DMS79 treated with DMSO at 0.1 percent for 48 hours (cell line): ENCODE data around the gene NOXRED1.
A peak's percentile ranks its signal among the peaks of the same experiment; 100 is the strongest.
"Not testable (repeated sequence)": the region's sequence is repeated elsewhere in the genome, so short reads cannot be mapped to it uniquely, and the experiment has no call there.

Experiments used
- DNase-seq: peaks from one replicate; lab custom pipeline; 2025; lab: John Stamatoyannopoulos, UW

NOXRED1 gene, protein sequence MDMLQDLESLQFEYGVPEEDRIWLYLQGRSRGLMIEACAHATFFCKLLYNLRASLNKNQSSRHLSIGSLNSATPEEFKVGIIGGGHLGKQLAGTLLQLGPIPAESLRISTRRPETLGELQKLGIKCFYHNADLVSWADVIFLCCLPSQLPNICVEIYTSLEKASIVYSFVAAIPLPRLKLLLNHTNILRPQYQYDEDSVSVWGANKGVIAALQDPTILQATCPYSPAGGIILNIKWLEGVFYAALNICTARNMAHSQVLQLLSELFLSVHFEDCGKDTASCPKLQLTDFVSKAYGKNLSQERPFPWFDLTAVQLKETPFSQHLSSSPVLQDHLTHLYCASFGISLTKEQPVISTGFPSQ

GRCh38 chr14:77423423-77423822, at the start of gene NOXRED1:
TSS of gene NOXRED1 (minus strand) at chr14:77423523. CDS start at chr14:77422889, 634 bp downstream.
- no peak for DNase-seq

GRCh38 chr14:77470224-77470870, 47.0 kb upstream of the NOXRED1 start:
- no peak for DNase-seq

DNA sequence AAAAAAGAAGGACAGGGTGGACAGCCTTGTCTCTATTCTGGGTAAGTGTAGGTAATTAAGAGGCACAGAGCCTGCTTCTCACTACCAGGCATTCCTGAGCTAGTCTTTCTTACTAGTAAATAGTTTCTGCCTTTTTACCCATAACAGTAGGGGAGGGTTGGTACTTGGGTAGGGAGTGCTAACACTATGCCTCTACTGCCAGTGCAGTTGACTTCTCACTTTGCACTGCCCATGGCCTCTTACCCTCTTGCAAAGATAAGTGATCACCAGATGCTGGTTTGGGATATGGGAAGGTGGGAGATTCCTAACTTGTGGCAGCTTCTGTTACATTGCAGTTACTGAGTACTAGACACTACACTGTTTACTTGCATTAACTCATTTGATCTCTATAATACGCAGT, 46.2 kb upstream of the NOXRED1 start:
- DNase-seq, result no peak

DNA sequence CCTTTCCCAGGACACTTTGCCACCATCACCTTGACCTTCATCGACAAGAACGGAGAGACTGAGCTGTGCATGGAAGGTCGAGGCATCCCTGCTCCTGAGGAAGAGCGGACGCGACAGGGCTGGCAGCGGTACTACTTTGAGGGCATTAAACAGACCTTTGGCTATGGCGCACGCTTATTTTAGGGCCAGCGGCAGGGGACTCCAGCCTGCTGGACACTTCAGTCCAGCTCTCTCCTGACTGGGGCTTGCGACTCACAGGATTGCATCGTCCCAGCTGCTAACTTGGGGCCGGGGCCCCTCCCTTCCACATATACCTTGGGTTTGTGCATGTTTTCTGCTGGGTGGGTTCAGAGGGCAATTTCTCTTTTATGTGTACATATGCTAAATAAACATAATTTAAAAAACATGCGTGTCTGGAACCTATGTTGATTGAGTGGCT, 45.8 kb upstream of the NOXRED1 start:
- no peak for DNase-seq

- DNase-seq, result no peak
Observed at GRCh38 chr14:77467801-77468200, 44.5 kb upstream of the NOXRED1 start.

GRCh38 chr14:77459072-77459723, 35.9 kb upstream of the NOXRED1 start:
- peak; percentile 34 for DNase-seq

GRCh38 chr14:77458249-77458950, 35.1 kb upstream of the NOXRED1 start:
- DNase-seq, result peak; percentile 43

- peak; percentile 100 for DNase-seq
Observed at GRCh38 chr14:77457522-77458248, 34.4 kb upstream of the NOXRED1 start, which contains the start of the genes AHSA1 and VIPAS39. TSS of gene AHSA1 (plus strand) at chr14:77458093. CDS start at chr14:77458190, 97 bp downstream. TSS of gene VIPAS39 (minus strand) at chr14:77457601. CDS start at chr14:77454102, 3,499 bp downstream.

DNA sequence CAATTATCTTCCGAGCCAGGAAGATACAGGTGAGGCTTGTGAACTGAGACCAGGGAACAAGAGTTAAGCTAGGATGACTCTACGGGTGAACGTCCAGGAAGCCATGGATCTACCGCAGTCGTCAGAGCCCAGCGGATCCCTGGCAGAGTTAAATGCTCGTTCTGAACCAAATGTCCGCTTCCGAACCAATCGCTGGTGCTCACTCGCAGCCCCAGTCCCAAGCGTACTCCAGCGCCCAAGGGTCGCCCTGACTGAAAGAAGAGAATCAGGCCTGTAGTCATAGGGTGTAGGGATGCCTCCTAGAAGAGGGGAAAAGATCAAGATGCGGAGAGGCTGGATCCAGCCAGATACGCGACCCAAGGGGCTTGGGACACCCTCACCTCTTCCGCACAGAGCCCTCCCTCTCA, 33.8 kb upstream of the NOXRED1 start:
- DNase-seq, result no peak

DNA sequence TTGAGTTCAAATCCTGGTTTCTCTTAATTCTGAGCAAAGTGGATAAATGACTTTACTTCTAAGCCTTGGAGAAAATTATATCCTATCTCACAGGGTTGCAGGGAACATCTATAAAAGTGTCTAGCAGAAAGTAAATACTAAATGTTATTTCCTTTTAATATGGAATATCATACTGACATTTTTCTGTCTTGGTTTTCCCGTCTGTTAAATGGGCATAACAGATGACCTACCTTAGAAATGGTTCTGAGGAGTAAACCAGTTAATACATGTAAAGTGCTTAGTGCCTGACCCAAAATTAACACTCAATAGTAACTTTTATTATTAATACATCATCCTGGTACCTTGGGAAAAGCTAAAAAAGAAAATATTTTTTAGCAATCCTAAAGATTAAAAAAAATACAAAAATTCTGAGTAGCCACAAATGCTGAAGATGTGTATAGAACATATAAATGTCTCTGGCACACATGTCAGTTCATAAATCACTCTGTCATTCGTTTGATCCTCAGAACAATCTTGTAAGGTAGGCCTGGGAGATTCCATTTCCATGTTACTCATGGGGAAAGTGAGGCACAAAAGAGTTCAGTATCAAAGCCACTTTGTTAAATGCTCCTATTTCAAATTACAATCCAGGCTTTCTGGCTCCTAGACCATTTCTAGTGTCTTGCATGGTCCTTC, 32.8 kb upstream of the NOXRED1 start:
- no peak for DNase-seq

GRCh38 chr14:77442196-77442595, 18.9 kb upstream of the NOXRED1 start:
- no peak for DNase-seq

DNA sequence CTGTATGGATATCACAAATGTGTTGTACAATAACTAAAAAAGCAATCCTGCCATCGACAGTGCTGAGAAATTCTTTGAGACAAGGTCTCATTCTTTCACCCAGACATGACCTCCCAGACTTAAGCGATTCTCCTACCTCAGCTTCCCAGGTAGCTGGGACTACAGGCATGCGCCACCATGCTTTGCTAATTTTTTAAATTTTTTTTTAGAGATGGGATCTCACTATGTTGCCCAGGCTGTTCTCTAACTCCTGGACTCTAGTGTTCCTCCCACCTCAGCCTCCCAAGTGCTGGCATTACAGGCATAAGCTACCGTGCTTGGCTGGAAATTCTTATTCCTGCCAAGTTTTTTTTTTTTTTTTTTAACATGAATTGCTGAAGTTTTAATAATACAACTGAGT, 16.5 kb upstream of the NOXRED1 start:
- no peak for DNase-seq

- DNase-seq, result no peak
Observed at GRCh38 chr14:77438596-77438995, 15.3 kb upstream of the NOXRED1 start.

DNA sequence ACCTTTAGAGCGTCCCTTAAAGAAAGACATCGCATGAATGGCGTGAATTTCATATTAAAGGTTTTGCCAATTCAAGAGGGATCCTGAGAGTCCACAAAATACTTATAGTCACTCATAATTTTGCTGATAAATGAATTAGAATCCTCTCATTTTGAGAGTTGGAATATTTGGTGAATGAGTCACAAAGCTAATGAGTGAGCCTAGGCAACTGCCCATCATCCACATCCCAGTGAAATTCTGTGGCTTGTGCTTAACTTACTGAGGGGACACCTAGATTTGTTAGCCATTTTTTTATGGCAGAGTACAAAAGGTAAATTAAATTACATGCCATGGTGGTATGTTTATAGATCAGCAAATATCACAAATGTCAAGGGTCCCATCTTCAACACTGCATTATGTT, 12.7 kb upstream of the NOXRED1 start:
- no peak for DNase-seq

- DNase-seq, result no peak
Observed at GRCh38 chr14:77426396-77426795, 3.1 kb upstream of the NOXRED1 start.

DNA sequence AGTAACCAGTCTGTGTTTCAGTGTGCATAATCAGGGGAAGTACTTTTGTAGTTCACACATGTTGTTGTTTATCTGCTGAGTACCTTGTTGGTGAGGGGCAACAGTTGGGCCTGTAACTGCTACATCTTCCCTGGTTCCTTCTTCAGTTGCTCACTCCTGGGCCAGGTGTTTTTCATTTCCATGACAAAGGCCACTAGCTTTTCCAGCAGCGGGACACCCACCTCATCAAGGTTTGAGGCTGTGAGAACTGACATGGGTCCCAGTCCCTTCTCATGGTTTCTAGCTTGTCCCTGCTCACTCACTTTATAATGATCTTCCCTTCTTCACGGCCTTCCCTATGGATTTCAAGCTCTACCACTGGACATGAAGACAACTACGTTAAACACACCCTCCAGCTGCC, 1.5 kb upstream of the NOXRED1 start:
- no peak for DNase-seq

- no peak for DNase-seq
Observed at GRCh38 chr14:77421201-77421600, 2.1 kb downstream of the NOXRED1 start.

DNA sequence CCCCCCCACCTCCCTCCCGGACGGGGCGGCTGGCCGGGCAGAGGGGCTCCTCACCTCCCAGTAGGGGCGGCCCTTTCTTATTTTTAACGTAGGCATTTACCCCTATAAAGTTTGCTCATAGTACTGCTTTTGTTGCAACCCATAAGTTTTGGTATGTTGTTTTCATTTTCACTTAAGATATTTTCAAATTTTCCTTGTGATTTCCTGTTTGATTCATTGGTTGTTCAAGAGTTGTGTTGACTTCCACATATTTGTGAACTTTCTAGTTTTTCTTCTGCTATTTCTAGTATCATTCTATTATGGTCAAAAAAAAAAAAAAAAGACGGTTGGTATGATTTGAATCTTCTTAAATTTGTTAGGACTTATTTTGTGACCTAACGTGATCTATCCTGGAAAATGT, 6.5 kb downstream of the NOXRED1 start:
- no peak for DNase-seq

DNA sequence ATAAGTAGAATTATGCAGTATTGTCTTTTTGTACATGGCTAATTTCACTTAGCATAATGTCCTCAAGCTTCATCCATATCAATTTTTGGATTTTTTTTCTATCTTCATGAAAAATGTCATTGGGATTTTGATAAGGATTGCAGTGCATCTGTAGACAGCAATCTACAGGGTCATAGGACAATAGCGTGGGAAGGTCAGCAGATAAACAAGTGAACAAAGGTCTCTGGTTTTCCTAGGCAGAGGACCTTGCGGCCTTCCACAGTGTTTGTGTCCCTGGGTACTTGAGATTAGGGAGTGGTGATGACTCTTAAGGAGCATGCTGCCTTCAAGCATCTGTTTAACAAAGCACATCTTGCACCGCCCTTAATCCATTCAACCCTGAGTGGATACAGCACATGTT, 7.2 kb downstream of the NOXRED1 start:
- DNase-seq, result not testable (repeated sequence)

DNA sequence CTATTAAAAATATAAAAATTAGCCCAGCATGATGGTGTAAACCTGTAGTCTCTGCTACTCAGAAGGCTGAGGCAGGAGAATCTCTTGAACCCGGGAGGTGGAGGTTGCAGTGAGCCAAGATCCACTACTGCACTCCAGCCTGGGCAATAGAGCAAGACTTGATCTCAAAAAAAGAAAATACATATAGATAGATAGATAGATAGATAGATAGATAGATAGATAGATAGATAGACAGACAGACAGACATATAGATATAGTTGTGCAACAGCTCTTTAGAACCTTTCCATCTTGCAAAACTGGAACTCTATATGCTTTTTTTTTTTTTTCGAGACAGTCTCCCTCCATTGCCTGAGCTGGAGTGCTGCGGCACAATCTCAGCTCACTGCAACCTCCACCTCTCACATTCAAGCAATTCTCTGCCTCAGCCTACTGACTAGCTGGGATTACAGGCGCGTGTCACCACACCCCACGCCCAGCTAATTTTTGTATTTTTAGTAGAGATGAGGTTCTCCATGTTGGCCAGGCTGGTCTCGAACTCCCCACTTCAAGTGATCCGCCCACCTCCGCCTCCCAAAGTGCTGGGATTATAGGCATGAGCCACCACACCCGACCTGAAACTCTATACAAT, 7.8 kb downstream of the NOXRED1 start:
- DNase-seq, result not testable (repeated sequence)
